GM21515 (cell line): ENCODE results near the gene ATP11A.

Experiments used
- ATAC-seq: cut with Tn5 transposase; IDR thresholded peaks from one replicate; pipeline ENCODE4 v1.9.1; 2021; ENCODE audit not compliant: unreplicated experiment

Gene ATP11A

GRCh38 chr13:112722433-112723263 lies 32.8 kb downstream of the ATP11A start:
- no peak for ATAC-seq

GRCh38 chr13:112723771-112724170 lies 33.9 kb downstream of the ATP11A start:
- ATAC-seq = no peak

GRCh38 chr13:112724788-112725345 lies 35.0 kb downstream of the ATP11A start:
- ATAC-seq = no peak

- ATAC-seq = no peak
Observed at GRCh38 chr13:112725346-112726015, 35.6 kb downstream of the ATP11A start.

- ATAC-seq = no peak
Observed at GRCh38 chr13:112726016-112726767, 36.4 kb downstream of the ATP11A start.

GRCh38 chr13:112727581-112727980 lies 37.7 kb downstream of the ATP11A start:
- no peak for ATAC-seq

- no peak for ATAC-seq
Observed at GRCh38 chr13:112728375-112729126, 38.7 kb downstream of the ATP11A start.

GRCh38 chr13:112729408-112729807 lies 39.6 kb downstream of the ATP11A start:
- ATAC-seq = no peak

- no peak for ATAC-seq
Observed at GRCh38 chr13:112730157-112730671, 40.4 kb downstream of the ATP11A start.

- no peak for ATAC-seq
Observed at GRCh38 chr13:112731667-112732616, 42.1 kb downstream of the ATP11A start.

- no peak for ATAC-seq
Observed at GRCh38 chr13:112732679-112733078, 42.8 kb downstream of the ATP11A start.

GRCh38 chr13:112733112-112733511 lies 43.3 kb downstream of the ATP11A start:
- ATAC-seq = no peak

GRCh38 chr13:112733661-112734379 lies 44.0 kb downstream of the ATP11A start:
- no peak for ATAC-seq

GRCh38 chr13:112734696-112735547 lies 45.1 kb downstream of the ATP11A start:
- ATAC-seq = no peak

- ATAC-seq = no peak
Observed at GRCh38 chr13:112735791-112736190, 46.0 kb downstream of the ATP11A start.

- no peak for ATAC-seq
Observed at GRCh38 chr13:112737294-112737693, 47.5 kb downstream of the ATP11A start.

GRCh38 chr13:112738606-112739005 lies 48.8 kb downstream of the ATP11A start:
- no peak for ATAC-seq
